Naive thymus-derived CD4-positive, alpha-beta T cell (primary cell): Measurements from ENCODE around the gene MLXIP. TPM values are rescaled to one million over a fixed set of nuclear protein-coding genes. Genes with fewer than 3 reads are reported as not detected.

Experiments used
- ATAC-seq: fragments of 150-1000 bp; cut with Tn5 transposase; 2 replicates; pipeline ENCODE4 v1.10.0; 2021; ENCODE audit warnings: mild to moderate bottlenecking, moderate library complexity
- CTCF ChIA-PET: fragments of 350-600 bp; sonication (Branson Sonifier 250); formaldehyde crosslinking; loops from one replicate; lab custom pipeline; 2021; ENCODE audit warnings: antibody characterized with exemption; lab: Charles Lee
- POLR2A ChIA-PET: fragments of 350-600 bp; sonication (Branson Sonifier 250); formaldehyde crosslinking; loops from one replicate; lab custom pipeline; 2021; ENCODE audit warnings: antibody characterized with exemption, inconsistent platforms; lab: Charles Lee
- DNase-seq, 9 donors: peaks; one replicate each; pipeline versions ENCODE4 v3.0.0 to v3.0.0-alpha.2; 2020 to 2022; ENCODE audit warnings: mixed read lengths in 1 of 9
- H3K27ac ChIP-seq: one replicate; pipeline ENCODE4 v1.7.0; 2013; ENCODE audit warnings: mild to moderate bottlenecking, low read depth, low read length, moderate library complexity
- H3K27me3 ChIP-seq, 2 donors: one replicate each; pipeline ENCODE4 v1.7.0; 2013; ENCODE audit warnings: low read length in 2 of 2, mild to moderate bottlenecking in 2 of 2, moderate library complexity in 2 of 2; ENCODE audit not compliant: control insufficient read depth in 2 of 2, insufficient read depth in 2 of 2
- H3K36me3 ChIP-seq, 3 experiments: 1 replicate in 2 of 3; 2 replicates in 1 of 3; pipeline ENCODE4 v1.7.0; 2013; ENCODE audit warnings: low read length in 3 of 3, mild to moderate bottlenecking in 3 of 3, moderate library complexity in 1 of 3; ENCODE audit not compliant: insufficient read depth in 3 of 3, control insufficient read depth in 2 of 3
- H3K4me1 ChIP-seq, 2 donors: one replicate each; pipeline ENCODE4 v1.7.0; 2013; ENCODE audit warnings: low read length in 2 of 2, mild to moderate bottlenecking in 2 of 2, moderate library complexity in 1 of 2; ENCODE audit not compliant: control insufficient read depth in 2 of 2, insufficient read depth in 2 of 2
- H3K4me3 ChIP-seq: 2 replicates; pipeline ENCODE4 v1.7.0; 2013; ENCODE audit warnings: mild to moderate bottlenecking, low read length
- H3K9me3 ChIP-seq, 3 experiments: 1 replicate in 2 of 3; 2 replicates in 1 of 3; pipeline ENCODE4 v1.7.0; 2013; ENCODE audit warnings: low read length in 3 of 3; ENCODE audit not compliant: control insufficient read depth in 2 of 3
- H3K27ac Mint-ChIP-seq, 9 donors: one replicate each; pipeline ENCODE4 v1.8.0; 2020 to 2022; ENCODE audit warnings: mixed read lengths in 9 of 9, mild to moderate bottlenecking in 8 of 9, moderate library complexity in 5 of 9, inconsistent platforms in 2 of 9
- H3K27me3 Mint-ChIP-seq, 5 donors: one replicate each; pipeline ENCODE4 v1.8.0; 2021 to 2022; ENCODE audit warnings: mixed read lengths in 5 of 5, mild to moderate bottlenecking in 1 of 5
- H3K36me3 Mint-ChIP-seq, 5 donors: one replicate each; pipeline ENCODE4 v1.8.0; 2020 to 2022; ENCODE audit warnings: mixed read lengths in 5 of 5, mild to moderate bottlenecking in 3 of 5, inconsistent platforms in 1 of 5
- H3K4me1 Mint-ChIP-seq, 7 donors: one replicate each; pipeline ENCODE4 v1.8.0; 2020 to 2022; ENCODE audit warnings: mixed read lengths in 7 of 7, mild to moderate bottlenecking in 3 of 7, inconsistent platforms in 1 of 7
- H3K4me3 Mint-ChIP-seq, 10 donors: one replicate each; pipeline ENCODE4 v1.8.0; 2020 to 2022; ENCODE audit warnings: mild to moderate bottlenecking in 10 of 10, mixed read lengths in 10 of 10, moderate library complexity in 6 of 10, inconsistent platforms in 2 of 10
- H3K9me3 Mint-ChIP-seq, 11 donors: one replicate each; pipeline ENCODE4 v1.8.0; 2020 to 2022; ENCODE audit warnings: mixed read lengths in 11 of 11, mild to moderate bottlenecking in 4 of 11, inconsistent platforms in 1 of 11, moderate library complexity in 1 of 11
- intact Hi-C, 2 donors: fragments of 100-400 bp; cut with micrococcal nuclease; formaldehyde crosslinking; loops; one replicate each; pipeline ENCODE4 v1.15.1; 2023
- polyA plus RNA-seq, 2 donors: library from polyadenylated mRNA; unstranded; fragments of 300-500 nt; fragmentation: Illumina TruSeq; gene quantifications; one replicate each; pipeline ENCODE4 v1.2.3, GENCODE V29; 2021
- total RNA-seq, 6 experiments: library from RNA in 5 of 6; stranded (reverse) in 5 of 6; gene quantifications; 1 replicate in 5 of 6; 2 replicates in 1 of 6; pipeline ENCODE4 v1.2.3 and lab custom pipeline; 2021 to 2026

Gene MLXIP
- total and polyA plus RNA-seq, 7 experiments from 2014 or later, result 17.4 to 123 (median 100) TPM

GRCh38 chr12:122123051-122123760 is 44.6 kb downstream of the MLXIP start:
- H3K4me1 Mint-ChIP-seq, result peaks cover 30 to 51% (median 45%) of the 10 kb centered on the region in 7 donors

DNA sequence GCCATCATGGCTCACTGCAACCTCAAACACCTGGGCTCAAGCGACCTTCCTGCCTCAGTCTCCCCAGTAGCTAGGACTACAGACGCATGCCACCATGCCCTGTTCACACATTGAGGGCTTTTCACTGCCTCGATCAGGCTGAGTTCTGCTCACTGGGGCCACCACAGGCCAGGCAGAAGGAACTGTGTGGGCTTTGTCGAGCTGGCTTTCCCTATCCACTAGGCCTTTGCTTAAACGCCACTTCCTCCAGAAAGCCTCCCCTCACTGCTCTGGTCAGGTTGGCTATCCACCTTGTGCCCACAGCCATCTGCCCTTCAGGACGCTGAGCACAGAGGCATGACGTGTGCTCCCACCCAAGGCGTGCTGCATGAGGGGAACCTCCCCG is 45.2 kb downstream of the MLXIP start:
- CTCF ChIA-PET, result interaction anchor here (0.6 to 4.5 kb wide), 16 partner anchors 8 to 1594 kb away, joined by 3 to 64 read pairs (median 6); partner anchors contain the start of genes CFAP251 and VPS33A
- no peaks in the 10 kb centered on the region for H3K27me3 ChIP-seq
- DNase-seq (no peak), ATAC-seq (no peak)
- H3K9me3 ChIP-seq, result no peaks in the 10 kb centered on the region
- Mint-ChIP-seq H3K36me3 (peaks cover 4 to 8% (median 5%) of the 10 kb centered on the region in 5 donors), H3K4me1 (peaks cover 30 to 51% (median 43%) of the 10 kb centered on the region in 7 donors), H3K27me3 (no peaks in the 10 kb centered on the region), H3K27ac (peak overlapping the region in 4 of 9 donors; percentile 25 to 84 (median 67)), H3K9me3 (no peaks in the 10 kb centered on the region), H3K4me3 (peak overlapping the region in 3 of 10 donors; percentile 48 to 71 (median 63))
- peaks cover 7 to 8% of the 10 kb centered on the region in 2 donors for H3K4me1 ChIP-seq
- no peak overlapping the region for H3K4me3 ChIP-seq
- H3K36me3 ChIP-seq, result peaks cover 0 to 24% (median 10%) of the 10 kb centered on the region in 3 experiments
- no peak overlapping the region for H3K27ac ChIP-seq
- POLR2A ChIA-PET, result interaction anchor here (0.8 to 1.8 kb wide), 5 partner anchors 14 to 143 kb away, joined by 3 to 4 read pairs (median 3); no protein-coding TSS in a partner anchor
- intact Hi-C loops, result loop anchor here (1.0 to 2.0 kb wide), 6 partner anchors 19 to 205 kb away; partner anchors contain the start of genes CFAP251 (in 1 of the 2) and MLXIP (in 1 of the 2)

More at GRCh38 chr12:122123051-122123760, 44.6 kb downstream of the MLXIP start:
- Histone ChIP-seq H3K9me3 (no peaks in the 10 kb centered on the region), H3K36me3 (peaks cover 0 to 19% (median 7%) of the 10 kb centered on the region in 3 experiments), H3K4me3 (no peak overlapping the region), H3K4me1 (peaks cover 7 to 8% of the 10 kb centered on the region in 2 donors), H3K27ac (peak overlapping the region; percentile 23), H3K27me3 (no peaks in the 10 kb centered on the region)
- DNase-seq (peak; percentile 52 to 82 (median 68)), ATAC-seq (peak; percentile 73)
- peak overlapping the region; percentile 26 to 80 (median 59) for H3K4me3 Mint-ChIP-seq
- peak overlapping the region; percentile 25 to 94 (median 80) for H3K27ac Mint-ChIP-seq
- ChIA-PET CTCF (interaction anchor here (0.6 to 4.5 kb wide), 26 partner anchors 9 to 1594 kb away, joined by 3 to 64 read pairs (median 5); partner anchors contain the start of genes CFAP251 and VPS33A), POLR2A (interaction anchor here (0.6 to 1.8 kb wide), 7 partner anchors 14 to 1331 kb away, joined by 3 to 4 read pairs (median 3); no protein-coding TSS in a partner anchor)
- H3K9me3 Mint-ChIP-seq, result no peaks in the 10 kb centered on the region
- peaks cover 1 to 6% (median 3%) of the 10 kb centered on the region in 5 donors for H3K36me3 Mint-ChIP-seq
- H3K27me3 Mint-ChIP-seq, result no peaks in the 10 kb centered on the region
- intact Hi-C loops, result loop anchor here (1.0 to 2.0 kb wide), 6 partner anchors 18 to 205 kb away; partner anchors contain the start of genes CFAP251 (in 1 of the 2) and MLXIP (in 1 of the 2)

DNA sequence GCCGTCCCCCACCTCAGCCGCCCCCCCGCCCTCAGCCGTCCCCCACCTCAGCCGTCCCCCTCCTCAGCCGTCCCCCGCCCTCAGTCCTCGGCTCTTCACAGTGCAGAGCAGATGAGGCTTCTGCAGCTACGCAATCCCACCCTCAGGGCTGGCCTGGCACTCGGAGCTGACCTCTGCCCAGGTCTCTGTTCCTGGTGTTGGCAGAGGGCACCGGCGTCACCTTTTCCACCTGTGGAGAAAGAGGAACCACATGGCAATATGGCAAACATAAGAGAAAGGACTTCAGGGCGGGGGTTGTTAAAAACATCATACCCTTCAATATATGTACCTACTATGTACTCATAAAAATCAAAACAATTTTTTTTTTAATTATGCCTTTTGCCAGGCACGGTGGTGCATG is 45.8 kb downstream of the MLXIP start:
- H3K27ac Mint-ChIP-seq, result no peak overlapping the region
- CTCF ChIA-PET, result interaction anchor here (1.0 to 4.5 kb wide), 8 partner anchors 8 to 142 kb away, joined by 3 to 64 read pairs (median 10); partner anchors contain the start of gene VPS33A

GRCh38 chr12:122125452-122126341 is 47.1 kb downstream of the MLXIP start:
- H3K27me3 Mint-ChIP-seq, result no peaks in the 10 kb centered on the region
- no peak overlapping the region for H3K27ac ChIP-seq
- peaks cover 5 to 19% (median 8%) of the 10 kb centered on the region in 5 donors for H3K36me3 Mint-ChIP-seq
- H3K27me3 ChIP-seq, result no peaks in the 10 kb centered on the region
- DNase-seq, result no peak
- no peak for ATAC-seq
- H3K4me3 ChIP-seq, result no peak overlapping the region
- CTCF ChIA-PET, result interaction anchor here (0.6 to 4.5 kb wide), 6 partner anchors 19 to 183 kb away, joined by 3 to 64 read pairs (median 3); no protein-coding TSS in a partner anchor
- H3K4me1 ChIP-seq, result peaks cover 7 to 8% of the 10 kb centered on the region in 2 donors
- H3K9me3 Mint-ChIP-seq, result no peaks in the 10 kb centered on the region
- no peaks in the 10 kb centered on the region for H3K9me3 ChIP-seq
- H3K36me3 ChIP-seq, result peaks cover 0 to 44% (median 19%) of the 10 kb centered on the region in 3 experiments
- POLR2A ChIA-PET, result interaction anchor here (0.8 kb wide), 1 partner anchor 47 kb away, joined by 3 read pairs; the partner anchor contains the start of gene MLXIP
- peaks cover 24 to 41% (median 34%) of the 10 kb centered on the region in 7 donors for H3K4me1 Mint-ChIP-seq
- H3K27ac Mint-ChIP-seq, result peak overlapping the region in 5 of 9 donors; percentile 4 to 82 (median 65)
- H3K4me3 Mint-ChIP-seq, result peak overlapping the region in 1 of 10 donors; percentile 74
- intact Hi-C loops, result no loop called here

More for the DNA sequence above, 45.8 kb downstream of the MLXIP start:
- no peaks in the 10 kb centered on the region for H3K9me3 ChIP-seq
- intact Hi-C loops, result no loop called here
- H3K27ac ChIP-seq, result no peak overlapping the region
- Mint-ChIP-seq H3K27me3 (no peaks in the 10 kb centered on the region), H3K9me3 (no peaks in the 10 kb centered on the region), H3K4me1 (peaks cover 30 to 51% (median 43%) of the 10 kb centered on the region in 7 donors), H3K36me3 (peaks cover 5 to 9% (median 6%) of the 10 kb centered on the region in 5 donors), H3K4me3 (no peak overlapping the region)
- peaks cover 0 to 31% (median 16%) of the 10 kb centered on the region in 3 experiments for H3K36me3 ChIP-seq
- ATAC-seq, result no peak
- peaks cover 7 to 8% of the 10 kb centered on the region in 2 donors for H3K4me1 ChIP-seq
- no peak overlapping the region for H3K4me3 ChIP-seq
- POLR2A ChIA-PET, result interaction anchor here (1.3 to 1.8 kb wide), 2 partner anchors 43 to 70 kb away, joined by 3 to 4 read pairs; no protein-coding TSS in a partner anchor
- DNase-seq, result no peak
- H3K27me3 ChIP-seq, result no peaks in the 10 kb centered on the region

- H3K27me3 Mint-ChIP-seq, result no peaks in the 10 kb centered on the region
- no peak for ATAC-seq
- H3K4me1 ChIP-seq, result peaks cover 7 to 8% of the 10 kb centered on the region in 2 donors
- H3K4me3 ChIP-seq, result no peak overlapping the region
- no peak overlapping the region for H3K4me3 Mint-ChIP-seq
- CTCF ChIA-PET, result interaction anchor here (0.7 to 1.1 kb wide), 2 partner anchors 28 to 62 kb away, joined by 3 read pairs; no protein-coding TSS in a partner anchor
- no peaks in the 10 kb centered on the region for H3K9me3 ChIP-seq
- H3K27me3 ChIP-seq, result no peaks in the 10 kb centered on the region
- H3K9me3 Mint-ChIP-seq, result no peaks in the 10 kb centered on the region
- H3K36me3 Mint-ChIP-seq, result peaks cover 5 to 19% (median 8%) of the 10 kb centered on the region in 5 donors
- DNase-seq, result no peak
- intact Hi-C loops, result no loop called here
- POLR2A ChIA-PET, result no interaction called here
- H3K36me3 ChIP-seq, result peaks cover 0 to 50% (median 19%) of the 10 kb centered on the region in 3 experiments
- H3K27ac Mint-ChIP-seq, result peak overlapping the region in 4 of 9 donors; percentile 4 to 82 (median 36)
- H3K4me1 Mint-ChIP-seq, result peaks cover 24 to 41% (median 34%) of the 10 kb centered on the region in 7 donors
- H3K27ac ChIP-seq, result no peak overlapping the region
These were observed 47.7 kb downstream of the MLXIP start for GRCh38 chr12:122126342-122126635.
